Endothelial cell of umbilical vein (primary cell): Measurements from ENCODE around the gene FYB1. TPM values are rescaled to one million over a fixed set of nuclear protein-coding genes. Genes with fewer than 3 reads are reported as not detected.

ENCODE experiments used
- BruUV-seq: library from RNA; stranded (reverse); fragments of 400-500 nt; replicated peaks from 2 replicates; lab custom pipeline; 2021; lab: Mats Ljungman, UMichigan
- CTCF ChIA-PET: fragments of 300-600, 350-600 bp; sonication (Branson Sonifier 250); formaldehyde crosslinking; loops from one replicate; lab custom pipeline; 2021; ENCODE audit warnings: antibody characterized with exemption, inconsistent platforms; lab: Charles Lee
- POLR2A ChIA-PET: fragments of 300-600, 350-600 bp; sonication (Branson Sonifier 250); formaldehyde crosslinking; loops from one replicate; lab custom pipeline; 2021; ENCODE audit warnings: antibody characterized with exemption, inconsistent platforms; lab: Charles Lee
- DNase-seq: peaks from one replicate; pipeline ENCODE4 v3.0.0-alpha.2; 2011; ENCODE audit warnings: low read depth, low spot score
- FAIRE-seq: peaks from 2 replicates; lab custom pipeline; 2011; peaks lifted over from hg19 to GRCh38; lab: Jason Lieb, UNC
- H2AFZ ChIP-seq: 2 replicates; pipeline ENCODE4 v1.6.0; 2012; ENCODE audit warnings: low read depth, low read length, control low read depth, inconsistent platforms
- H3K27ac ChIP-seq: 2 replicates; pipeline ENCODE4 v1.5.1; 2011; ENCODE audit warnings: low read depth, mild to moderate bottlenecking, control low read depth, low read length, moderate library complexity; ENCODE audit not compliant: insufficient read depth
- H3K27me3 ChIP-seq, 2 experiments: 2 replicates each; pipeline versions ENCODE4 v1.6.0 to v1.6.1; 2011; ENCODE audit warnings: low read length in 2 of 2, mixed read lengths in 1 of 2; ENCODE audit not compliant: control insufficient read depth in 2 of 2, insufficient read depth in 2 of 2
- H3K36me3 ChIP-seq, 2 experiments: 2 replicates in 1 of 2; 3 replicates in 1 of 2; pipeline ENCODE4 v1.5.1; 2011; ENCODE audit warnings: low read length in 2 of 2, mild to moderate bottlenecking in 1 of 2, moderate library complexity in 1 of 2; ENCODE audit not compliant: control insufficient read depth in 2 of 2, insufficient read depth in 2 of 2; ENCODE audit errors: extremely low read depth in 1 of 2
- H3K4me1 ChIP-seq: 3 replicates; pipeline ENCODE4 v1.5.1; 2011; ENCODE audit warnings: mild to moderate bottlenecking, low read length; ENCODE audit not compliant: control insufficient read depth, insufficient read depth; ENCODE audit errors: extremely low read depth
- H3K4me2 ChIP-seq: 2 replicates; pipeline ENCODE4 v1.6.1; 2011; ENCODE audit warnings: low read length, control low read depth, mixed read lengths; ENCODE audit not compliant: insufficient read depth
- H3K4me3 ChIP-seq, 3 experiments: fragments of 200-600 bp in 1 of 3; sonication (generic), shearing (Covaris generic) in 1 of 3; replicated peaks in 1 of 3; 2 replicates each; pipeline ENCODE4 v1.5.1; 2011 to 2016; ENCODE audit warnings: control low read depth in 3 of 3, low read length in 3 of 3, mild to moderate bottlenecking in 2 of 3, inconsistent platforms in 1 of 3, low read depth in 1 of 3, moderate library complexity in 1 of 3; ENCODE audit not compliant: insufficient read depth in 1 of 3
- H3K79me2 ChIP-seq: 2 replicates; pipeline ENCODE4 v1.6.0; 2012; ENCODE audit warnings: low read length, inconsistent platforms; ENCODE audit not compliant: control insufficient read depth, insufficient read depth
- H3K9ac ChIP-seq: replicated peaks from 2 replicates; pipeline ENCODE3; 2011; ENCODE audit warnings: low read length, control low read depth; ENCODE audit not compliant: insufficient read depth; ENCODE audit errors: extremely low read depth
- H3K9me1 ChIP-seq: replicated peaks from 3 replicates; pipeline ENCODE4 v1.6.0; 2011; ENCODE audit warnings: mild to moderate bottlenecking, low read length; ENCODE audit not compliant: control insufficient read depth, insufficient read depth; ENCODE audit errors: extremely low read depth
- H3K9me3 ChIP-seq: replicated peaks from 2 replicates; pipeline ENCODE4 v1.5.1; 2012; ENCODE audit warnings: low read length, inconsistent platforms; ENCODE audit not compliant: control insufficient read depth, insufficient read depth
- H4K20me1 ChIP-seq: replicated peaks from 2 replicates; pipeline ENCODE3; 2011; ENCODE audit warnings: mild to moderate bottlenecking, low read length; ENCODE audit not compliant: control insufficient read depth, insufficient read depth; ENCODE audit errors: extremely low read depth
- EZH2 ChIP-seq: IDR thresholded peaks from 2 replicates; pipeline ENCODE4 v1.6.1; 2012; ENCODE audit warnings: borderline replicate concordance, low read depth, mild to moderate bottlenecking, moderate library complexity, low read length, inconsistent platforms; ENCODE audit not compliant: severe bottlenecking
- FOS ChIP-seq: IDR thresholded peaks from 2 replicates; pipeline ENCODE4 v1.6.1; 2011; ENCODE audit warnings: mild to moderate bottlenecking, low read length, moderate library complexity, borderline replicate concordance; ENCODE audit not compliant: insufficient read depth
- GATA2 ChIP-seq: IDR thresholded peaks from 2 replicates; pipeline ENCODE4 v1.7.0; 2011; ENCODE audit warnings: low read depth, mild to moderate bottlenecking, moderate library complexity, mixed read lengths, low read length; ENCODE audit not compliant: insufficient read length, insufficient read depth
- JUN ChIP-seq: IDR thresholded peaks from 2 replicates; pipeline ENCODE4 v1.6.1; 2011; ENCODE audit warnings: borderline replicate concordance, low read depth; ENCODE audit not compliant: insufficient read length, insufficient read depth
- MYC ChIP-seq: IDR thresholded peaks from one replicate; pipeline ENCODE4 v1.6.1; 2011; ENCODE audit warnings: mild to moderate bottlenecking, low read depth, low read length
- POLR2A ChIP-seq: IDR thresholded peaks from 2 replicates; pipeline ENCODE4 v1.6.1; 2012; ENCODE audit warnings: low read depth, mild to moderate bottlenecking, control low read depth, low read length
- POLR2AphosphoS5 ChIP-seq: IDR thresholded peaks from 2 replicates; pipeline ENCODE4 v1.6.1; 2012; ENCODE audit warnings: low read depth, mild to moderate bottlenecking, control low read depth, low read length, moderate library complexity; ENCODE audit not compliant: insufficient read depth
- dilution Hi-C: fragments of 300-500 bp; cut with MboI; formaldehyde crosslinking; loops from one replicate; pipeline ENCODE4 v1.15.0; 2019; ENCODE audit warnings: low sequenced_read_pairs; ENCODE audit not compliant: extremely low pct_ligation_motif_present
- intact Hi-C: fragments of 100-400 bp; cut with micrococcal nuclease; formaldehyde crosslinking; loops from one replicate; pipeline ENCODE4 v1.10.0; 2022
- polyA plus RNA-seq, 4 experiments: library from polyadenylated mRNA; depleted of rRNA in 3 of 4; stranded (reverse) in 3 of 4; unstranded in 1 of 4; fragments of >200 nt; gene quantifications; 2 replicates each; pipeline versions ENCODE4 v1.2.1 to v1.2.3, GENCODE V29; 2011 to 2012; ENCODE audit warnings: missing spikeins in 1 of 4
- total RNA-seq: library from RNA; stranded (reverse); gene quantifications from 2 replicates; pipeline ENCODE4 v1.2.3, GENCODE V29; 2021
- TF ChIP-seq, protein P1 (sequence below): IDR thresholded peaks from 2 replicates; pipeline ENCODE4 v1.6.1; 2011; ENCODE audit not compliant: insufficient read depth, insufficient read length
- TF ChIP-seq, protein P2 (sequence below), 2 donors: IDR thresholded peaks; 1 replicate in 1 of 2; 2 replicates in 1 of 2; pipeline ENCODE4 v1.5.1; 2011; ENCODE audit warnings: low read length in 2 of 2, mild to moderate bottlenecking in 2 of 2, moderate library complexity in 2 of 2, control low read depth in 1 of 2, inconsistent platforms in 1 of 2, low read depth in 1 of 2; ENCODE audit not compliant: insufficient read depth in 1 of 2; ENCODE audit errors: extremely low read depth in 1 of 2

Gene FYB1
- total and polyA plus RNA-seq, 2 donors (not counting 3 experiments of a cell fraction or from before 2014, with no cell fraction given) = 0.44 TPM; not detected in 1

DNA sequence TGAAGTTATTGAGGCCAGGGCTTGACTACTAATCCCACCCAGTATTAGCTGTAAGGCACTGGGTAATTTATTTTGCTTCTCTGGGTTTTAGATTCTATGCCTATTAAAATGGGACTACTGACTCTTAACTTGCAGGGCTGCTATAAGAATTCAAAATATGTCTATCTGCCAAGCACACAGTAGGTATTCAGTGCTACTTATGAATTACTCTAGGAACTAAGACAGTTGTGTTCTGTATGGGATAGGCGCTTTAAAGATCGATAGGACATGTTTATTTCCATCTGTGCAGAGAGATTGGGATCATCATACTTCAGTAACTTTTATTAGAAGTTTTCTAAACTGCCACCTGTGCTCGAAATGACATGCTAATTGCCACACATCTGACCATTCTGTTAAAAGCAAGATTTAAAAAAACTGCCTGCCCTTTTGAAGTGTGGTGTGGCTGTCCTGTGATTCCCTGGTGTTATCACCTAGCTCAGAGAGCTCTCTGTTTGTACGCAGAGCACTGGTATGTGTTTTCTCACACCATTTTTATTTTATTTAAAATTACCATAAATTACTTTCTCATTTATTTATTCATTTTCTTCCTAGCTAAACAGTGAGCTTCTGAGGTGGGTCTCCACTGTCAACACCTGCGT, 58.7 kb downstream of the FYB1 start:
- Histone ChIP-seq H3K4me2 (no peak overlapping the region), H3K4me3 (no peak overlapping the region), H3K36me3 (no peaks in the 10 kb centered on the region), H2AFZ (no peak overlapping the region), H3K27me3 (no peaks in the 10 kb centered on the region), H3K9me3 (no peaks in the 10 kb centered on the region), H3K79me2 (no peaks in the 10 kb centered on the region), H4K20me1 (no peaks in the 10 kb centered on the region), H3K9me1 (no peaks in the 10 kb centered on the region), H3K27ac (no peak overlapping the region), H3K4me1 (peaks cover 9% of the 10 kb centered on the region), H3K9ac (no peak overlapping the region)
- POLR2A ChIA-PET = interaction anchor here (0.6 kb wide), 1 partner anchor 13 kb away, joined by 4 read pairs; no protein-coding TSS in a partner anchor
- no peak for TF ChIP-seq GATA2
- TF ChIP-seq, protein P1, sequence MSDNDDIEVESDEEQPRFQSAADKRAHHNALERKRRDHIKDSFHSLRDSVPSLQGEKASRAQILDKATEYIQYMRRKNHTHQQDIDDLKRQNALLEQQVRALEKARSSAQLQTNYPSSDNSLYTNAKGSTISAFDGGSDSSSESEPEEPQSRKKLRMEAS = no peak
- TF ChIP-seq FOS = no peak
- CTCF ChIA-PET = no interaction called here
- no TSS peak for BruUV-seq
- DNase-seq (no peak), FAIRE-seq (no peak)
- intact Hi-C loops = no loop called here
- dilution Hi-C loops = no loop called here

DNA sequence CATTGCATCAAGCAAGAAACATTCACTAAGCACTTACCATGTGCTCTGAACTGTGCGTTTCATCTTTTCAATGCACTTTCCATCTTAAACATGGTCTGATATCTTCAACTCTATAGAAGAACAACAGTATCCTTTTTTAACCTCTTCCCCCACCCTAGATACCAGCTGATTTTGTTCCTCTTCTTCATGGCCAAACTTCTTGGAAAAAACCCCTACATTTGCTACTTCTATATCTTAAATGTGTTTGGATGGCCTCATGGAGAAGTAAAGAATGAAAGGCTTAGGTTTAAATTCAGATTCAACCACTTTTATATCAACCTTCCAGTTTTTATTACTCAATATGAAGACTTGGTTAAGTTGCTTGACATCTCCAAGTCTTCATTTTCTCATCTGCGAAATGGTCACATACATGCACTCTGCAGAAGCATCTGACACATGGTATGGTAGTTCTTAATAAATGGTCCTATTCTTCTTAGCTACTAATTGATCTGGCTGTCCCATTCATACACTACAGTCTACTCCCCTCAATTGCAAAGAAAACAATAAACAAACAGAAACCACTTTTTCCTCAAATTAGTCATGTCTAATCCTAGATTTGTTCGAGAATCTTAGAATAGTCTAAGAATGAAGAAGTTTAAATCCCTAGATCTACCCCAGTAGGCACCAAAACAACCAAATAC, 59.4 kb downstream of the FYB1 start:
- no TSS peak for BruUV-seq
- TF ChIP-seq, protein P1 = no peak
- TF ChIP-seq, protein P2, sequence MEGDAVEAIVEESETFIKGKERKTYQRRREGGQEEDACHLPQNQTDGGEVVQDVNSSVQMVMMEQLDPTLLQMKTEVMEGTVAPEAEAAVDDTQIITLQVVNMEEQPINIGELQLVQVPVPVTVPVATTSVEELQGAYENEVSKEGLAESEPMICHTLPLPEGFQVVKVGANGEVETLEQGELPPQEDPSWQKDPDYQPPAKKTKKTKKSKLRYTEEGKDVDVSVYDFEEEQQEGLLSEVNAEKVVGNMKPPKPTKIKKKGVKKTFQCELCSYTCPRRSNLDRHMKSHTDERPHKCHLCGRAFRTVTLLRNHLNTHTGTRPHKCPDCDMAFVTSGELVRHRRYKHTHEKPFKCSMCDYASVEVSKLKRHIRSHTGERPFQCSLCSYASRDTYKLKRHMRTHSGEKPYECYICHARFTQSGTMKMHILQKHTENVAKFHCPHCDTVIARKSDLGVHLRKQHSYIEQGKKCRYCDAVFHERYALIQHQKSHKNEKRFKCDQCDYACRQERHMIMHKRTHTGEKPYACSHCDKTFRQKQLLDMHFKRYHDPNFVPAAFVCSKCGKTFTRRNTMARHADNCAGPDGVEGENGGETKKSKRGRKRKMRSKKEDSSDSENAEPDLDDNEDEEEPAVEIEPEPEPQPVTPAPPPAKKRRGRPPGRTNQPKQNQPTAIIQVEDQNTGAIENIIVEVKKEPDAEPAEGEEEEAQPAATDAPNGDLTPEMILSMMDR (IDR thresholded peaks at IDR 0.05; ENCODE audit: extremely low read depth in 1 of 2, insufficient read depth in 1 of 2, low read depth in 1 of 2, low read length in 2 of 2) = no peak
- no peak for TF ChIP-seq MYC
- no peak for TF ChIP-seq POLR2AphosphoS5
- no peak for TF ChIP-seq POLR2A
- no peak for TF ChIP-seq JUN
- no peak for TF ChIP-seq EZH2
- TF ChIP-seq GATA2 = no peak
- no peak for TF ChIP-seq FOS
- H3K27me3 ChIP-seq = no peaks in the 10 kb centered on the region
- no peak overlapping the region for H3K4me2 ChIP-seq
- no peaks in the 10 kb centered on the region for H3K9me1 ChIP-seq
- dilution Hi-C loops (no loop called here), intact Hi-C loops (no loop called here)
- no peak overlapping the region for H3K9ac ChIP-seq
- FAIRE-seq (no peak), DNase-seq (no peak)
- peaks cover 9% of the 10 kb centered on the region for H3K4me1 ChIP-seq
- no peaks in the 10 kb centered on the region for H3K9me3 ChIP-seq
- no peak overlapping the region for H2AFZ ChIP-seq
- H4K20me1 ChIP-seq = no peaks in the 10 kb centered on the region
- no peak overlapping the region for H3K27ac ChIP-seq
- no peaks in the 10 kb centered on the region for H3K79me2 ChIP-seq
- CTCF ChIA-PET = no interaction called here
- no peaks in the 10 kb centered on the region for H3K36me3 ChIP-seq
- no peak overlapping the region for H3K4me3 ChIP-seq
- POLR2A ChIA-PET = no interaction called here
